ENCODE measurements around the gene NTN1. TPM values are rescaled to one million over a fixed set of nuclear protein-coding genes. Genes with fewer than 3 reads are reported as not detected.
A peak's percentile ranks its signal among the peaks of the same experiment; 100 is the strongest.

Gene NTN1
- polyA plus RNA-seq, 1 experiment = 0.05 TPM

DNA sequence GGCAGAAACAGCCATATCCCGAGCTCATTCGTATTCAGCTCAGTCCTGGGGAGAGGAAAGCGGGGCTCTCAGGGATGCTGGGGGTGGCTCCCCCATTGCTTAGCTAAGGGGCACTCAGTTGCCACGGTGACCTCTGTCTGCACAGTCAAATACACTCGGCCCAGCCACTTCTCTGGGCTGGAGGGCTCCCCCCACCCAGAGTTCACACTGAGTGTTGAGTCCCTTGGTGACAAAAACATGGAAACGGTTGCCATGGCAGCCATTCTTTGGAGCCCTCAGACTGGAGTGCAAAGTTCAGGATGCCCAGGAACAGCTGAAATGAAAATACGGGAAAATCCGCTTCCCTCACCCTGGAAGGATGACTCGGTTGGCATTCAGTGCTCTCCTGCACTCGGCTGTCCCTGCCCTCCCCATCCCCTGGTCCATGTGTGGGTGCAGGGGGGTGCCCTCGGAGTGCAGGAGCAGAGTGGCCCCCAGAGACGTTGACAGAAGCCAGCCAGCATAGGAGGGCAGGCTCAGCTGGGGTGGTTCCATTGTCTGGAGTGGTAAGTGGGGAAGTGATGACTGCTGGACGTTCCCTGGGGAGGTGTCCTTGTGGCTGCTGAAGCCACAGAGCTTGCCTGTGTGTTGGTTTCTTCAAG lies 216.5 kb downstream of the NTN1 start:
- DNase-seq (ENCODE audit: low read depth, low spot score) = no peak
- TF ChIP-seq, protein P1, sequence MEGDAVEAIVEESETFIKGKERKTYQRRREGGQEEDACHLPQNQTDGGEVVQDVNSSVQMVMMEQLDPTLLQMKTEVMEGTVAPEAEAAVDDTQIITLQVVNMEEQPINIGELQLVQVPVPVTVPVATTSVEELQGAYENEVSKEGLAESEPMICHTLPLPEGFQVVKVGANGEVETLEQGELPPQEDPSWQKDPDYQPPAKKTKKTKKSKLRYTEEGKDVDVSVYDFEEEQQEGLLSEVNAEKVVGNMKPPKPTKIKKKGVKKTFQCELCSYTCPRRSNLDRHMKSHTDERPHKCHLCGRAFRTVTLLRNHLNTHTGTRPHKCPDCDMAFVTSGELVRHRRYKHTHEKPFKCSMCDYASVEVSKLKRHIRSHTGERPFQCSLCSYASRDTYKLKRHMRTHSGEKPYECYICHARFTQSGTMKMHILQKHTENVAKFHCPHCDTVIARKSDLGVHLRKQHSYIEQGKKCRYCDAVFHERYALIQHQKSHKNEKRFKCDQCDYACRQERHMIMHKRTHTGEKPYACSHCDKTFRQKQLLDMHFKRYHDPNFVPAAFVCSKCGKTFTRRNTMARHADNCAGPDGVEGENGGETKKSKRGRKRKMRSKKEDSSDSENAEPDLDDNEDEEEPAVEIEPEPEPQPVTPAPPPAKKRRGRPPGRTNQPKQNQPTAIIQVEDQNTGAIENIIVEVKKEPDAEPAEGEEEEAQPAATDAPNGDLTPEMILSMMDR (IDR thresholded peaks at IDR 0.05; ENCODE audit: low read depth, low read length) = no peak
- H3K27ac ChIP-seq (ENCODE audit: low read depth, low read length) = no peak overlapping the region
- ChIA-PET POLR2A (no interaction called here), CTCF (interaction anchor here (0.7 kb wide), 1 partner anchor 285 kb away, joined by 3 read pairs; no protein-coding TSS in a partner anchor)
- H3K9me3 ChIP-seq (ENCODE audit: control insufficient read depth, insufficient read depth, low read length) = peaks cover 4% of the 10 kb centered on the region; the same call in 1 of the 2 replicates
- peaks cover 5% of the 10 kb centered on the region for H3K27me3 ChIP-seq (ENCODE audit: control insufficient read depth, insufficient read depth, low read length)
- H3K4me3 ChIP-seq (ENCODE audit: low read depth, low read length) = no peak overlapping the region

DNA sequence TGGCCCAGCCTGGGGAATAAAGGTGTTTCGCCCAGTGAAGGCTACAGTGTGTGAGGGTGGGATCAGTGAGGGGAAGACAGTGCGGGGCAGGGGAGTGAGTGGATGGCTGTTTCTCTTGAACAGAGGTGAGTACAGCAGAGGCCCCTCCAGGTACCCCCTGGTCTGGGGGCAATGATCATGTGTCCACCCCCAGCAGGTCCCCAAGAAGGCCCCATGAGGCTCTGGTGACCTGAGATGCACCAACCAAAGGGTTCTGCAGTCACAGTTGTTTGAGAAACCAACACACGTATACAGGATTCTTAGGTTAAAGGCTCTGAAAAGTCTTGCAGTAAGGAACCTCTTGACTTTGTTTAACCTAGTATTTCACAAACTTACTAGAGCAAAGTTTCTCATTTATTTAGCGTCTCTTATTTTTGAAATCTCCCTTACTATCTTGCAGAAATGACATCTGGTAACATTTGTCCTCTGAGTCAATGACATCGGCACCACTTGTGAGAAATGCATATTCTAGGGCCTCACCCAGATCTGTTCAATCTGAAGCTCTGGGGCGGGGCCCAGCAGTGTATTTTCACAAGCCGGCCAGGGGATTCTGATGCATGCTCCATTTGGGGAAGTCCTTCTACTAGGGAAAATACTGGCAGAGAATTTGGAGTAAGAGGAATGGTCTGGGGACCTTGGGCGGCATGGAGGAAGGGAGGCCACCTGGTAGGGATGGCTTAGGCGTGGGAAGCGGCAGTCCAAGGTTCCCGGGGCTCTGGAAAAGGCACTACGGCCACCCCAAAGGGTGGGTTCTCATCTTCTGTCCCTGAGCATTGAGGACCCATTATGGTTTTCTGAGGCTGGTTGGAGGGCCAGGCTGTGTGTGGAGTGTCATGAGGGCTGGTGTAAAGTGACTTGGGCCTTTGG lies 217.3 kb downstream of the NTN1 start:
- H3K9me3 ChIP-seq (ENCODE audit: control insufficient read depth, insufficient read depth, low read length) = peaks cover 4% of the 10 kb centered on the region; the same call in 1 of the 2 replicates
- no peak overlapping the region for H3K4me3 ChIP-seq (ENCODE audit: low read depth, low read length)
- POLR2A ChIA-PET = no interaction called here
- no peak for DNase-seq (ENCODE audit: low read depth, low spot score)
- H3K27me3 ChIP-seq (ENCODE audit: control insufficient read depth, insufficient read depth, low read length) = peaks cover under 1% of the 10 kb centered on the region
- no peak overlapping the region for H3K27ac ChIP-seq (ENCODE audit: low read depth, low read length)
- TF ChIP-seq, protein P1 (IDR thresholded peaks at IDR 0.05; ENCODE audit: low read depth, low read length) = no peak
- CTCF ChIA-PET = no interaction called here

DNA sequence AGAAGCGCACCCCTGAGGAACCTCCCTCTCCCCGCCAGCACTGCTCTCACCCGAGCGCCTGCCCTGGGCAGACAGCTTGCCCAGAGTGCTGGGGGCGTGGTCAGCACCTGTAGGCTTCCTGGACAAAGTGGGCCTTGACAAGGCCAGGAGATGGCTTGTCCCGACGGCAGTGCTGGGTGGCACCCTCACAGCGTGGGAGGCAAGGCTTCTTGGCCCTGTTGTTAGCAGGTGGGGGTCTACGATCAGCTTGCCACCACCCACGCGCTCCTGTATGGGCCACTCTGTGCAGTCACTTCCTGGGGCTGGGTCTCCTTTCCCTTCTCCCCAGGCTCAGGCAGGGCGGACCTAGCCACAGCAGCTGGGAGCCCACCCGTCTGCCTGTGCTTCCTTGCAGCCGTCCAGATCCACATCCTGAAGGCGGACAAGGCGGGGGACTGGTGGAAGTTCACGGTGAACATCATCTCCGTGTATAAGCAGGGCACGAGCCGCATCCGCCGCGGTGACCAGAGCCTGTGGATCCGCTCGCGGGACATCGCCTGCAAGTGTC lies 218.0 kb downstream of the NTN1 start:
- TF ChIP-seq, protein P1 (IDR thresholded peaks at IDR 0.05; ENCODE audit: low read depth, low read length) = no peak
- Histone ChIP-seq H3K9me3 (ENCODE audit: control insufficient read depth, insufficient read depth, low read length) (peaks cover 4% of the 10 kb centered on the region; the same call in 1 of the 2 replicates), H3K27ac (ENCODE audit: low read depth, low read length) (no peak overlapping the region), H3K4me3 (ENCODE audit: low read depth, low read length) (peak overlapping the region; percentile 52), H3K27me3 (ENCODE audit: control insufficient read depth, insufficient read depth, low read length) (no peaks in the 10 kb centered on the region)
- DNase-seq (ENCODE audit: low read depth, low spot score) = no peak
- ChIA-PET POLR2A (no interaction called here), CTCF (no interaction called here)

DNA sequence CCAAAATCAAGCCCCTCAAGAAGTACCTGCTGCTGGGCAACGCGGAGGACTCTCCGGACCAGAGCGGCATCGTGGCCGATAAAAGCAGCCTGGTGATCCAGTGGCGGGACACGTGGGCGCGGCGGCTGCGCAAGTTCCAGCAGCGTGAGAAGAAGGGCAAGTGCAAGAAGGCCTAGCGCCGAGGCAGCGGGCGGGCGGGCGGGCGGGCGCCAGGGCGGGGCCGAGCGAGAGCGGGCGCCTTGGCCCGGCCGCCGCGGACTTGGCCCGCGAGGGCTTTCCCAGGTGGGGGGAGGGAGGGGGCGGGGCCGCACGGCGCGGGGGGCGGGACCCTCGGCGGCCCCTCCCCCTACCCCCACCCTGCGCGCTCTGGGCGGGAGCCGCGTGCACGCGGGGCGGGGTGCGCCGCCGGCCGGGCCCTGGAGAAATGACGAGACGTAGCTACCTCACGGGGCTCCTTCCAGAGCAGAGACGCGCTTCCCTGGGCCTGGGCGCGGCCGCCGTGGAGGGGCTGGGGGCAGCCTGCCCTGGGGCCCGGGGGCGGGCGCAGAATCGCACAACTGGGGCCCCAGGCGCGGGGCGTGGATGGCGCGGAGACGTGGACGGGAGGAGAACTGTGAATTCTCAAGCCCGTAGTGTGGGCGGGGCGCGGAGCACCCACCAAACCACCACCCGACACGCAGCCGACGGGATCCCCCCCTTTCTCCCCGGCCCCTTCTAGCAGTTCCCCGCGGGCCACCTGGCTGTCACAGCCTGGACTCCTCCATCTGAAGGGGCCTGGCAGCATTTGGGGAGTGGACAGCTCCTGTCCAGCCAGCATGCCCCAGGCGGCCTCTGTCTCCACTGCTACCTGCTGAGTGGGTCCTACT lies 218.7 kb downstream of the NTN1 start:
- H3K27me3 ChIP-seq (ENCODE audit: control insufficient read depth, insufficient read depth, low read length) = no peaks in the 10 kb centered on the region
- POLR2A ChIA-PET = no interaction called here
- TF ChIP-seq, protein P1 (IDR thresholded peaks at IDR 0.05; ENCODE audit: low read depth, low read length) = no peak

More for the DNA sequence above, 218.7 kb downstream of the NTN1 start:
- Histone ChIP-seq H3K27ac (ENCODE audit: low read depth, low read length) (peak overlapping the region; percentile 11), H3K9me3 (ENCODE audit: control insufficient read depth, insufficient read depth, low read length) (peaks cover 4% of the 10 kb centered on the region; the same call in 1 of the 2 replicates), H3K4me3 (ENCODE audit: low read depth, low read length) (peak overlapping the region; percentile 52)
- CTCF ChIA-PET = interaction anchor here (0.6 to 1.1 kb wide), 3 partner anchors 10 to 291 kb away, joined by 3 to 4 read pairs (median 3); no protein-coding TSS in a partner anchor
- DNase-seq (ENCODE audit: low read depth, low spot score) = no peak
